ENCODE results near the gene SDHB.
A peak's percentile ranks its signal among the peaks of the same experiment; 100 is the strongest.
"Not testable (repeated sequence)": the region's sequence is repeated elsewhere in the genome, so short reads cannot be mapped to it uniquely, and the experiment has no call there.

The SDHB gene

GRCh38 chr1:17071794-17072193 lies 18.0 kb upstream of the SDHB start:
- no peak for DNase-seq

- DNase-seq = no peak
Measured at GRCh38 chr1:17070163-17070525, 16.3 kb upstream of the SDHB start.

GRCh38 chr1:17069452-17070162 lies 15.8 kb upstream of the SDHB start:
- no peak for DNase-seq

GRCh38 chr1:17068789-17069188 lies 15.0 kb upstream of the SDHB start:
- no peak for DNase-seq

GRCh38 chr1:17067465-17068240 lies 13.8 kb upstream of the SDHB start:
- no peak for DNase-seq

GRCh38 chr1:17067069-17067426 lies 13.2 kb upstream of the SDHB start:
- no peak for DNase-seq

GRCh38 chr1:17066361-17067068 lies 12.7 kb upstream of the SDHB start:
- DNase-seq = no peak

GRCh38 chr1:17065666-17066065 lies 11.8 kb upstream of the SDHB start:
- DNase-seq = no peak

- DNase-seq = not testable (repeated sequence)
Measured at GRCh38 chr1:17062751-17063150, 8.9 kb upstream of the SDHB start.

- DNase-seq = no peak
Measured at GRCh38 chr1:17061892-17062291, 8.1 kb upstream of the SDHB start.

GRCh38 chr1:17061486-17061885 lies 7.7 kb upstream of the SDHB start:
- DNase-seq = no peak

- no peak for DNase-seq
Measured at GRCh38 chr1:17060306-17060749, 6.5 kb upstream of the SDHB start.

- DNase-seq = peak in 1 of 2 experiments; percentile 27
Measured at GRCh38 chr1:17059391-17060305, 5.8 kb upstream of the SDHB start.

- no peak for DNase-seq
Measured at GRCh38 chr1:17056551-17056950, 2.7 kb upstream of the SDHB start.

GRCh38 chr1:17055801-17056200 lies 2.0 kb upstream of the SDHB start:
- no peak for DNase-seq

GRCh38 chr1:17053086-17053684 lies 647 bp downstream of the SDHB start:
- no peak for DNase-seq

- DNase-seq = no peak
Measured at GRCh38 chr1:17052641-17053040, 1.2 kb downstream of the SDHB start.

GRCh38 chr1:17052038-17052437 lies 1.8 kb downstream of the SDHB start:
- DNase-seq = no peak

- no peak for DNase-seq
Measured at GRCh38 chr1:17047924-17048323, 5.9 kb downstream of the SDHB start.

- no peak for DNase-seq
Measured at GRCh38 chr1:17046334-17046657, 7.5 kb downstream of the SDHB start.

GRCh38 chr1:17045634-17046333 lies 8.0 kb downstream of the SDHB start:
- peak in 1 of 2 experiments; percentile 39 for DNase-seq

- no peak for DNase-seq
Measured at GRCh38 chr1:17045150-17045549, 8.7 kb downstream of the SDHB start.

Measured in SW 1271 (cell line).